ENCODE data around the gene B4GALT5.
"Not testable (repeated sequence)": the region's sequence is repeated elsewhere in the genome, so short reads cannot be mapped to it uniquely, and the experiment has no call there.

- not testable (repeated sequence) for TF ChIP-seq CTCF, POLR2A (IDR thresholded peaks at IDR 0.05)
These were observed 7.6 kb upstream of the B4GALT5 start for GRCh38 chr20:49721326-49721725.

Measured in lower leg skin (tissue), 3 donors.